Stimulated activated effector memory CD8-positive, alpha-beta T cell treated with anti-CD3 and anti-CD28 coated beads, Interleukin-12 subunit alpha, Interleukin-12 subunit beta, amount 100 ng/mL, for 72 hours (primary cell): ENCODE results near the gene DPF3.
A peak's percentile ranks its signal among the peaks of the same experiment; 100 is the strongest.

Source experiments
- ATAC-seq: fragments of 150-1000 bp; cut with Tn5 transposase; 2 replicates; pipeline ENCODE4 v1.10.0; 2021
- DNase-seq, 2 donors: peaks; one replicate each; pipeline ENCODE4 v3.0.0; 2021 to 2022; ENCODE audit warnings: low spot score in 2 of 2
- H3K27ac Mint-ChIP-seq: one replicate; pipeline ENCODE4 v1.8.0; 2022; ENCODE audit warnings: mild to moderate bottlenecking, mixed read lengths
- H3K36me3 Mint-ChIP-seq: one replicate; pipeline ENCODE4 v1.8.0; 2022; ENCODE audit warnings: mild to moderate bottlenecking, mixed read lengths
- H3K4me1 Mint-ChIP-seq: one replicate; pipeline ENCODE4 v1.8.0; 2022; ENCODE audit warnings: mixed read lengths
- H3K4me3 Mint-ChIP-seq: one replicate; pipeline ENCODE4 v1.8.0; 2022; ENCODE audit warnings: mild to moderate bottlenecking, mixed read lengths
- H3K9me3 Mint-ChIP-seq: one replicate; pipeline ENCODE4 v1.8.0; 2022; ENCODE audit warnings: mixed read lengths

DPF3 gene

GRCh38 chr14:72605096-72605920 lies 288.6 kb downstream of the DPF3 start:
- Mint-ChIP-seq H3K9me3 (no peaks in the 10 kb centered on the region), H3K4me1 (peaks cover 10% of the 10 kb centered on the region), H3K4me3 (no peak overlapping the region), H3K36me3 (no peaks in the 10 kb centered on the region), H3K27ac (no peak overlapping the region)
- ATAC-seq (no peak), DNase-seq (no peak)

- Mint-ChIP-seq H3K36me3 (no peaks in the 10 kb centered on the region), H3K4me3 (no peak overlapping the region), H3K9me3 (no peaks in the 10 kb centered on the region), H3K27ac (no peak overlapping the region), H3K4me1 (peaks cover 12% of the 10 kb centered on the region)
- DNase-seq (no peak), ATAC-seq (no peak)
Measured at GRCh38 chr14:72604133-72604532, 289.8 kb downstream of the DPF3 start.

GRCh38 chr14:72603639-72604038 lies 290.3 kb downstream of the DPF3 start:
- H3K9me3 Mint-ChIP-seq, result no peaks in the 10 kb centered on the region
- DNase-seq (no peak), ATAC-seq (no peak)
- H3K4me1 Mint-ChIP-seq, result peaks cover 9% of the 10 kb centered on the region
- H3K36me3 Mint-ChIP-seq, result no peaks in the 10 kb centered on the region
- no peak overlapping the region for H3K27ac Mint-ChIP-seq
- no peak overlapping the region for H3K4me3 Mint-ChIP-seq

- no peak for DNase-seq
Measured at GRCh38 chr14:72600551-72601330, 293.2 kb downstream of the DPF3 start.

GRCh38 chr14:72599579-72600470 lies 294.1 kb downstream of the DPF3 start:
- Mint-ChIP-seq H3K9me3 (no peaks in the 10 kb centered on the region), H3K36me3 (no peaks in the 10 kb centered on the region), H3K4me3 (no peak overlapping the region), H3K4me1 (peaks cover 20% of the 10 kb centered on the region), H3K27ac (no peak overlapping the region)
- DNase-seq (no peak), ATAC-seq (no peak)

More at GRCh38 chr14:72600551-72601330, 293.2 kb downstream of the DPF3 start:
- Mint-ChIP-seq H3K4me3 (no peak overlapping the region), H3K9me3 (no peaks in the 10 kb centered on the region), H3K36me3 (no peaks in the 10 kb centered on the region), H3K4me1 (peaks cover 11% of the 10 kb centered on the region), H3K27ac (no peak overlapping the region)
- ATAC-seq, result no peak

- no peak overlapping the region for H3K4me3 Mint-ChIP-seq
- DNase-seq (no peak), ATAC-seq (no peak)
- peaks cover 31% of the 10 kb centered on the region for H3K4me1 Mint-ChIP-seq
- H3K27ac Mint-ChIP-seq, result no peak overlapping the region
- H3K36me3 Mint-ChIP-seq, result peaks cover 4% of the 10 kb centered on the region
- H3K9me3 Mint-ChIP-seq, result no peaks in the 10 kb centered on the region
Measured at GRCh38 chr14:72598306-72598705, 295.6 kb downstream of the DPF3 start.

GRCh38 chr14:72597252-72598233 lies 296.4 kb downstream of the DPF3 start:
- DNase-seq, result no peak
- no peaks in the 10 kb centered on the region for H3K9me3 Mint-ChIP-seq
- peaks cover 4% of the 10 kb centered on the region for H3K36me3 Mint-ChIP-seq
- no peak overlapping the region for H3K27ac Mint-ChIP-seq
- H3K4me3 Mint-ChIP-seq, result no peak overlapping the region
- H3K4me1 Mint-ChIP-seq, result peaks cover 37% of the 10 kb centered on the region
- no peak for ATAC-seq

GRCh38 chr14:72595152-72595862 lies 298.6 kb downstream of the DPF3 start:
- Mint-ChIP-seq H3K4me3 (no peak overlapping the region), H3K27ac (no peak overlapping the region), H3K36me3 (peaks cover 4% of the 10 kb centered on the region), H3K4me1 (peaks cover 53% of the 10 kb centered on the region), H3K9me3 (no peaks in the 10 kb centered on the region)
- DNase-seq (no peak), ATAC-seq (no peak)

- Mint-ChIP-seq H3K9me3 (no peaks in the 10 kb centered on the region), H3K36me3 (peaks cover 4% of the 10 kb centered on the region), H3K4me1 (peaks cover 58% of the 10 kb centered on the region), H3K27ac (peak overlapping the region; percentile 20), H3K4me3 (peak overlapping the region; percentile 53)
- peak; percentile 99 for ATAC-seq
- DNase-seq, result peak; percentile 25 to 69
Measured at GRCh38 chr14:72594099-72594901, 299.6 kb downstream of the DPF3 start.

- H3K4me1 Mint-ChIP-seq, result peaks cover 57% of the 10 kb centered on the region
- H3K36me3 Mint-ChIP-seq, result peaks cover 4% of the 10 kb centered on the region
- H3K9me3 Mint-ChIP-seq, result no peaks in the 10 kb centered on the region
- ATAC-seq (no peak), DNase-seq (no peak)
- no peak overlapping the region for H3K27ac Mint-ChIP-seq
- H3K4me3 Mint-ChIP-seq, result no peak overlapping the region
Measured at GRCh38 chr14:72591391-72591790, 302.5 kb downstream of the DPF3 start.

- no peak for DNase-seq
- peak overlapping the region; percentile 21 for H3K4me3 Mint-ChIP-seq
- no peaks in the 10 kb centered on the region for H3K9me3 Mint-ChIP-seq
- H3K4me1 Mint-ChIP-seq, result peaks cover 49% of the 10 kb centered on the region
- peak; percentile 42 for ATAC-seq
- peaks cover 4% of the 10 kb centered on the region for H3K36me3 Mint-ChIP-seq
- peak overlapping the region; percentile 20 for H3K27ac Mint-ChIP-seq
Measured at GRCh38 chr14:72590577-72590976, 303.3 kb downstream of the DPF3 start.

GRCh38 chr14:72589652-72590051 lies 304.2 kb downstream of the DPF3 start:
- H3K4me3 Mint-ChIP-seq, result no peak overlapping the region
- DNase-seq (no peak), ATAC-seq (no peak)
- H3K4me1 Mint-ChIP-seq, result peaks cover 40% of the 10 kb centered on the region
- H3K36me3 Mint-ChIP-seq, result peaks cover 4% of the 10 kb centered on the region
- no peak overlapping the region for H3K27ac Mint-ChIP-seq
- H3K9me3 Mint-ChIP-seq, result no peaks in the 10 kb centered on the region

- no peak overlapping the region for H3K4me3 Mint-ChIP-seq
- DNase-seq (no peak), ATAC-seq (no peak)
- H3K36me3 Mint-ChIP-seq, result no peaks in the 10 kb centered on the region
- H3K27ac Mint-ChIP-seq, result no peak overlapping the region
- H3K9me3 Mint-ChIP-seq, result no peaks in the 10 kb centered on the region
- H3K4me1 Mint-ChIP-seq, result peaks cover 35% of the 10 kb centered on the region
Measured at GRCh38 chr14:72588521-72588920, 305.4 kb downstream of the DPF3 start.
